Activated CD4-positive, alpha-beta T cell treated with anti-CD3 and anti-CD28 coated beads, Interleukin-2, amount 10 ng/mL, durations not matched to agents 7 days and 5 days (primary cell): ENCODE data around the gene RALGAPA1. TPM values are rescaled to one million over a fixed set of nuclear protein-coding genes. Genes with fewer than 3 reads are reported as not detected.

Experiments used
- CTCF ChIA-PET: fragments of 350-600 bp; sonication (Branson Sonifier 250); formaldehyde crosslinking; loops from one replicate; lab custom pipeline; 2021; ENCODE audit warnings: antibody characterized with exemption; lab: Charles Lee
- POLR2A ChIA-PET: fragments of 350-600 bp; sonication (Branson Sonifier 250); formaldehyde crosslinking; loops from one replicate; lab custom pipeline; 2021; ENCODE audit warnings: antibody characterized with exemption; lab: Charles Lee
- DNase-seq: peaks from one replicate; pipeline ENCODE4 v3.0.0-alpha.2; 2020
- H3K27ac Mint-ChIP-seq: one replicate; pipeline ENCODE4 v1.8.0; 2021; ENCODE audit warnings: mild to moderate bottlenecking, moderate library complexity, mixed read lengths
- H3K27me3 Mint-ChIP-seq: one replicate; pipeline ENCODE4 v1.8.0; 2021; ENCODE audit warnings: mixed read lengths
- H3K36me3 Mint-ChIP-seq: one replicate; pipeline ENCODE4 v1.8.0; 2021; ENCODE audit warnings: low read depth, mixed read lengths
- H3K4me1 Mint-ChIP-seq: one replicate; pipeline ENCODE4 v1.8.0; 2021; ENCODE audit warnings: mixed read lengths
- H3K4me3 Mint-ChIP-seq: one replicate; pipeline ENCODE4 v1.8.0; 2021; ENCODE audit warnings: mild to moderate bottlenecking, moderate library complexity, mixed read lengths
- H3K9me3 Mint-ChIP-seq: one replicate; pipeline ENCODE4 v1.8.0; 2021; ENCODE audit warnings: mixed read lengths
- total RNA-seq, 2 experiments: library from RNA; stranded (reverse); gene quantifications; one replicate each; pipeline ENCODE4 v1.2.3, GENCODE V29; 2021

The RALGAPA1 gene
- total RNA-seq, 2 experiments from 2014 or later, result 32.5 to 35.6 TPM

GRCh38 chr14:35531960-35532747 is 276.9 kb downstream of the RALGAPA1 start:
- POLR2A ChIA-PET, result no interaction called here
- Mint-ChIP-seq H3K27me3 (peaks cover 77% of the 10 kb centered on the region), H3K27ac (no peak overlapping the region), H3K9me3 (no peaks in the 10 kb centered on the region), H3K4me1 (peaks cover 14% of the 10 kb centered on the region), H3K4me3 (no peak overlapping the region), H3K36me3 (no peaks in the 10 kb centered on the region)
- CTCF ChIA-PET, result interaction anchor here (1.6 kb wide), 1 partner anchor 53 kb away, joined by 3 read pairs; no protein-coding TSS in a partner anchor
- no peak for DNase-seq

- ChIA-PET POLR2A (no interaction called here), CTCF (interaction anchor here (0.7 kb wide), 1 partner anchor 213 kb away, joined by 4 read pairs; no protein-coding TSS in a partner anchor)
- no peak overlapping the region for H3K27ac Mint-ChIP-seq
- H3K4me1 Mint-ChIP-seq, result no peaks in the 10 kb centered on the region
- H3K27me3 Mint-ChIP-seq, result peaks cover 49% of the 10 kb centered on the region
- no peaks in the 10 kb centered on the region for H3K36me3 Mint-ChIP-seq
- DNase-seq, result no peak
- H3K9me3 Mint-ChIP-seq, result no peaks in the 10 kb centered on the region
- H3K4me3 Mint-ChIP-seq, result no peak overlapping the region
These were observed 282.1 kb downstream of the RALGAPA1 start for GRCh38 chr14:35526962-35527361.

GRCh38 chr14:35525695-35526094 is 283.4 kb downstream of the RALGAPA1 start:
- no peak for DNase-seq
- Mint-ChIP-seq H3K4me3 (no peak overlapping the region), H3K27me3 (peaks cover 47% of the 10 kb centered on the region), H3K27ac (no peak overlapping the region), H3K36me3 (no peaks in the 10 kb centered on the region), H3K9me3 (no peaks in the 10 kb centered on the region), H3K4me1 (no peaks in the 10 kb centered on the region)
- ChIA-PET CTCF (no interaction called here), POLR2A (no interaction called here)

GRCh38 chr14:35519986-35520385 is 289.1 kb downstream of the RALGAPA1 start:
- no peak for DNase-seq

GRCh38 chr14:35515916-35516315 is 293.2 kb downstream of the RALGAPA1 start:
- ChIA-PET CTCF (no interaction called here), POLR2A (no interaction called here)
- Mint-ChIP-seq H3K4me1 (no peaks in the 10 kb centered on the region), H3K9me3 (no peaks in the 10 kb centered on the region), H3K4me3 (no peak overlapping the region), H3K36me3 (no peaks in the 10 kb centered on the region), H3K27me3 (peaks cover 11% of the 10 kb centered on the region), H3K27ac (no peak overlapping the region)
- DNase-seq, result no peak

More at GRCh38 chr14:35519986-35520385, 289.1 kb downstream of the RALGAPA1 start:
- Mint-ChIP-seq H3K9me3 (no peaks in the 10 kb centered on the region), H3K36me3 (no peaks in the 10 kb centered on the region), H3K4me3 (no peak overlapping the region), H3K4me1 (no peaks in the 10 kb centered on the region), H3K27ac (no peak overlapping the region), H3K27me3 (peaks cover 21% of the 10 kb centered on the region)
- ChIA-PET POLR2A (no interaction called here), CTCF (no interaction called here)

GRCh38 chr14:35512765-35513164 is 296.3 kb downstream of the RALGAPA1 start:
- ChIA-PET CTCF (no interaction called here), POLR2A (no interaction called here)
- Mint-ChIP-seq H3K36me3 (no peaks in the 10 kb centered on the region), H3K27ac (no peak overlapping the region), H3K4me3 (no peak overlapping the region), H3K9me3 (no peaks in the 10 kb centered on the region), H3K4me1 (no peaks in the 10 kb centered on the region), H3K27me3 (peaks cover 2% of the 10 kb centered on the region)
- DNase-seq, result no peak

GRCh38 chr14:35509846-35510245 is 299.2 kb downstream of the RALGAPA1 start:
- no peaks in the 10 kb centered on the region for H3K36me3 Mint-ChIP-seq
- peaks cover 8% of the 10 kb centered on the region for H3K27me3 Mint-ChIP-seq
- ChIA-PET POLR2A (no interaction called here), CTCF (no interaction called here)
- H3K4me3 Mint-ChIP-seq, result no peak overlapping the region
- H3K27ac Mint-ChIP-seq, result no peak overlapping the region
- H3K4me1 Mint-ChIP-seq, result peaks cover 2% of the 10 kb centered on the region
- DNase-seq, result no peak
- no peaks in the 10 kb centered on the region for H3K9me3 Mint-ChIP-seq

- Mint-ChIP-seq H3K4me1 (peaks cover 2% of the 10 kb centered on the region), H3K9me3 (no peaks in the 10 kb centered on the region), H3K4me3 (no peak overlapping the region), H3K27ac (no peak overlapping the region), H3K36me3 (no peaks in the 10 kb centered on the region), H3K27me3 (peaks cover 16% of the 10 kb centered on the region)
- DNase-seq, result no peak
- POLR2A ChIA-PET, result no interaction called here
- CTCF ChIA-PET, result no interaction called here
These were observed 302.2 kb downstream of the RALGAPA1 start for GRCh38 chr14:35506927-35507326.

GRCh38 chr14:35506461-35506860 is 302.6 kb downstream of the RALGAPA1 start:
- no peaks in the 10 kb centered on the region for H3K36me3 Mint-ChIP-seq
- no peaks in the 10 kb centered on the region for H3K9me3 Mint-ChIP-seq
- no peak overlapping the region for H3K27ac Mint-ChIP-seq
- no peak for DNase-seq
- CTCF ChIA-PET, result interaction anchor here (0.8 kb wide), 1 partner anchor 27 kb away, joined by 3 read pairs; no protein-coding TSS in a partner anchor
- no peak overlapping the region for H3K4me3 Mint-ChIP-seq
- POLR2A ChIA-PET, result no interaction called here
- peaks cover 20% of the 10 kb centered on the region for H3K27me3 Mint-ChIP-seq
- peaks cover 2% of the 10 kb centered on the region for H3K4me1 Mint-ChIP-seq

GRCh38 chr14:35504260-35504659 is 304.8 kb downstream of the RALGAPA1 start:
- H3K4me1 Mint-ChIP-seq, result peaks cover 2% of the 10 kb centered on the region
- H3K4me3 Mint-ChIP-seq, result no peak overlapping the region
- CTCF ChIA-PET, result no interaction called here

GRCh38 chr14:35503646-35504045 is 305.4 kb downstream of the RALGAPA1 start:
- DNase-seq, result no peak
- H3K4me1 Mint-ChIP-seq, result peaks cover 2% of the 10 kb centered on the region
- no peaks in the 10 kb centered on the region for H3K36me3 Mint-ChIP-seq
- H3K27ac Mint-ChIP-seq, result no peak overlapping the region
- CTCF ChIA-PET, result no interaction called here
- H3K27me3 Mint-ChIP-seq, result peaks cover 39% of the 10 kb centered on the region
- no peak overlapping the region for H3K4me3 Mint-ChIP-seq
- POLR2A ChIA-PET, result no interaction called here
- no peaks in the 10 kb centered on the region for H3K9me3 Mint-ChIP-seq

More at GRCh38 chr14:35504260-35504659, 304.8 kb downstream of the RALGAPA1 start:
- Mint-ChIP-seq H3K9me3 (no peaks in the 10 kb centered on the region), H3K27me3 (peaks cover 35% of the 10 kb centered on the region), H3K27ac (no peak overlapping the region), H3K36me3 (no peaks in the 10 kb centered on the region)
- POLR2A ChIA-PET, result interaction anchor here (0.6 kb wide), 1 partner anchor 1656 kb away, joined by 5 read pairs; no protein-coding TSS in a partner anchor
- DNase-seq, result no peak

GRCh38 chr14:35499180-35499579 is 309.9 kb downstream of the RALGAPA1 start:
- no peaks in the 10 kb centered on the region for H3K4me1 Mint-ChIP-seq
- POLR2A ChIA-PET, result interaction anchor here (0.6 kb wide), 1 partner anchor 709 kb away, joined by 3 read pairs; no protein-coding TSS in a partner anchor
- H3K36me3 Mint-ChIP-seq, result no peaks in the 10 kb centered on the region
- H3K4me3 Mint-ChIP-seq, result no peak overlapping the region
- CTCF ChIA-PET, result no interaction called here
- DNase-seq, result no peak
- peaks cover 45% of the 10 kb centered on the region for H3K27me3 Mint-ChIP-seq
- H3K9me3 Mint-ChIP-seq, result peaks cover 2% of the 10 kb centered on the region
- H3K27ac Mint-ChIP-seq, result no peak overlapping the region

- POLR2A ChIA-PET, result no interaction called here
- peaks cover 9% of the 10 kb centered on the region for H3K9me3 Mint-ChIP-seq
- CTCF ChIA-PET, result interaction anchor here (0.7 to 1.1 kb wide), 2 partner anchors 56 to 1870 kb away, joined by 4 to 5 read pairs; no protein-coding TSS in a partner anchor
- H3K27ac Mint-ChIP-seq, result no peak overlapping the region
- H3K4me1 Mint-ChIP-seq, result no peaks in the 10 kb centered on the region
- no peak overlapping the region for H3K4me3 Mint-ChIP-seq
- peaks cover 24% of the 10 kb centered on the region for H3K27me3 Mint-ChIP-seq
- no peak for DNase-seq
- H3K36me3 Mint-ChIP-seq, result no peaks in the 10 kb centered on the region
These were observed 313.8 kb downstream of the RALGAPA1 start for GRCh38 chr14:35495278-35495677.
